ENCODE data around the gene HMBS.

GRCh38 chr11:119091178-119091577, 6.5 kb downstream of the HMBS start:
- TF ChIP-seq, protein P1, sequence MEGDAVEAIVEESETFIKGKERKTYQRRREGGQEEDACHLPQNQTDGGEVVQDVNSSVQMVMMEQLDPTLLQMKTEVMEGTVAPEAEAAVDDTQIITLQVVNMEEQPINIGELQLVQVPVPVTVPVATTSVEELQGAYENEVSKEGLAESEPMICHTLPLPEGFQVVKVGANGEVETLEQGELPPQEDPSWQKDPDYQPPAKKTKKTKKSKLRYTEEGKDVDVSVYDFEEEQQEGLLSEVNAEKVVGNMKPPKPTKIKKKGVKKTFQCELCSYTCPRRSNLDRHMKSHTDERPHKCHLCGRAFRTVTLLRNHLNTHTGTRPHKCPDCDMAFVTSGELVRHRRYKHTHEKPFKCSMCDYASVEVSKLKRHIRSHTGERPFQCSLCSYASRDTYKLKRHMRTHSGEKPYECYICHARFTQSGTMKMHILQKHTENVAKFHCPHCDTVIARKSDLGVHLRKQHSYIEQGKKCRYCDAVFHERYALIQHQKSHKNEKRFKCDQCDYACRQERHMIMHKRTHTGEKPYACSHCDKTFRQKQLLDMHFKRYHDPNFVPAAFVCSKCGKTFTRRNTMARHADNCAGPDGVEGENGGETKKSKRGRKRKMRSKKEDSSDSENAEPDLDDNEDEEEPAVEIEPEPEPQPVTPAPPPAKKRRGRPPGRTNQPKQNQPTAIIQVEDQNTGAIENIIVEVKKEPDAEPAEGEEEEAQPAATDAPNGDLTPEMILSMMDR (IDR thresholded peaks at IDR 0.05), result no peak
- TF ChIP-seq POLR2A (IDR thresholded peaks at IDR 0.05) (no peak), POLR2AphosphoS5 (IDR thresholded peaks at IDR 0.05) (no peak)
